Right atrium auricular region (tissue), 2 donors: Measurements from ENCODE around the gene GMDS. TPM values are rescaled to one million over a fixed set of nuclear protein-coding genes. Genes with fewer than 3 reads are reported as not detected.

ENCODE experiments used
- DNase-seq: peaks from one replicate; pipeline ENCODE4 v3.0.0-alpha.2; 2019; ENCODE audit warnings: low spot score
- H3K27ac ChIP-seq, 2 donors: fragments of 200-600 bp; sonication (generic); 1 replicate in 1 of 2; 2 replicates in 1 of 2; pipeline ENCODE4 v1.5.1; 2016 to 2019
- H3K27me3 ChIP-seq, 2 donors: fragments of 200-600 bp; sonication (generic); one replicate each; pipeline versions ENCODE4 v1.5.1 to v1.6.0; 2017 to 2019
- H3K36me3 ChIP-seq: fragments of 200-600 bp; sonication (generic); one replicate; pipeline ENCODE4 v1.5.1; 2016
- H3K4me1 ChIP-seq, 2 donors: fragments of 200-600 bp; sonication (generic); one replicate each; pipeline versions ENCODE4 v1.5.1 to v1.6.0; 2017 to 2019
- H3K4me3 ChIP-seq, 2 donors: fragments of 200-600 bp; sonication (generic); 1 replicate in 1 of 2; 2 replicates in 1 of 2; pipeline ENCODE4 v1.5.1; 2017 to 2019; ENCODE audit warnings: mild to moderate bottlenecking in 1 of 2, moderate library complexity in 1 of 2
- H3K9me3 ChIP-seq, 2 donors: fragments of 200-600 bp; sonication (generic); one replicate each; pipeline ENCODE4 v1.5.1; 2019
- total RNA-seq, 2 donors: library from RNA; depleted of rRNA; stranded (reverse); fragments of >200 nt; gene quantifications; one replicate each; pipeline ENCODE4 v1.1.0, GENCODE V29; 2016
- TF ChIP-seq, protein P1 (sequence below), 2 donors: fragments of 200-600 bp; sonication (generic); IDR thresholded peaks; one replicate each; pipeline ENCODE4 v1.5.1; 2019; ENCODE audit warnings: antibody characterized with exemption in 2 of 2

The GMDS gene
- total RNA-seq, 2 donors from 2014 or later: 11.1 to 11.8 TPM

DNA sequence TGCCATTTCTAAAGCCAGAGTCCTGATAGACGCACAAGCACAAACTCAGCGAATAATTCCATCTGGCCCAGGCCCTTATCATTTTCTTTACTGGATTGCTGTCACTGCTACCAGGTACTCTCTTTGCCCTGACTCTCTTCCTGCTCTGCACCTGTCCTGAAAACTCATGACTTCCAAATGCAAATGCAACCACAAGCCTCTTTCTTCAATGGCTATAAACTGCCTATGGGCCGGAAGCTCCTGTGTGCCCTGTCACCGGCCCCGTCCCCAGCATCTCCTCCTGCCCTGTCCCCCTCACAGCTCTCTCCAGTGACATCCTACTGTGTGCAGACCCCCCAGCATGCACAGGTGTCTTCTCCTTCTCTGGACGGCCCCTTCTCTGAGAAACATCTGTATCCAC, 302.6 kb downstream of the GMDS start:
- TF ChIP-seq, protein P1, sequence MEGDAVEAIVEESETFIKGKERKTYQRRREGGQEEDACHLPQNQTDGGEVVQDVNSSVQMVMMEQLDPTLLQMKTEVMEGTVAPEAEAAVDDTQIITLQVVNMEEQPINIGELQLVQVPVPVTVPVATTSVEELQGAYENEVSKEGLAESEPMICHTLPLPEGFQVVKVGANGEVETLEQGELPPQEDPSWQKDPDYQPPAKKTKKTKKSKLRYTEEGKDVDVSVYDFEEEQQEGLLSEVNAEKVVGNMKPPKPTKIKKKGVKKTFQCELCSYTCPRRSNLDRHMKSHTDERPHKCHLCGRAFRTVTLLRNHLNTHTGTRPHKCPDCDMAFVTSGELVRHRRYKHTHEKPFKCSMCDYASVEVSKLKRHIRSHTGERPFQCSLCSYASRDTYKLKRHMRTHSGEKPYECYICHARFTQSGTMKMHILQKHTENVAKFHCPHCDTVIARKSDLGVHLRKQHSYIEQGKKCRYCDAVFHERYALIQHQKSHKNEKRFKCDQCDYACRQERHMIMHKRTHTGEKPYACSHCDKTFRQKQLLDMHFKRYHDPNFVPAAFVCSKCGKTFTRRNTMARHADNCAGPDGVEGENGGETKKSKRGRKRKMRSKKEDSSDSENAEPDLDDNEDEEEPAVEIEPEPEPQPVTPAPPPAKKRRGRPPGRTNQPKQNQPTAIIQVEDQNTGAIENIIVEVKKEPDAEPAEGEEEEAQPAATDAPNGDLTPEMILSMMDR (IDR thresholded peaks at IDR 0.05): no peak
- H3K36me3 ChIP-seq: no peaks in the 10 kb centered on the region
- no peak overlapping the region for H3K27ac ChIP-seq
- H3K9me3 ChIP-seq: no peaks in the 10 kb centered on the region
- no peaks in the 10 kb centered on the region for H3K4me1 ChIP-seq
- no peak overlapping the region for H3K4me3 ChIP-seq
- no peak for DNase-seq
- no peaks in the 10 kb centered on the region for H3K27me3 ChIP-seq

DNA sequence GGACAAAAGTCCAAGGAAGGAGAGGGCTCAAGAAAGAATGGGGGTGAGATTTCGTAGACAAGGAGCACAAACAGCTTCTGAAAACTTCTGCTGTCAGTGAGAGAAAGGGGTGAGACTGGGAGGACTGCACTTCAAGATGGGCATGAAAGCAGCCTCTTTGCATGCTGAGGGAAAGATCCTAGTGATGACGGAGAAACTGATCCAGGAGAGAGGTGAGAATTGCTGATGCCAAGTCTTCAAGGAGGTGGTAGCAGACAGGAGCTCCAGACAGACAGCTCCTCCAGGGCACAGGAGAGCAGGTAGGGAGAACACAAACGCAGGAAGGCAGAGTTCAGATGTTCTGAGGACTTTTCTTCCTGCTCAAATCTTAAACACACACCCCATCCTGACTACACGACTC, 303.9 kb downstream of the GMDS start:
- TF ChIP-seq, protein P1 (IDR thresholded peaks at IDR 0.05): no peak
- no peak overlapping the region for H3K27ac ChIP-seq
- no peak overlapping the region for H3K4me3 ChIP-seq
- H3K27me3 ChIP-seq: no peaks in the 10 kb centered on the region
- no peaks in the 10 kb centered on the region for H3K9me3 ChIP-seq
- no peaks in the 10 kb centered on the region for H3K4me1 ChIP-seq
- no peak for DNase-seq
- H3K36me3 ChIP-seq: no peaks in the 10 kb centered on the region

DNA sequence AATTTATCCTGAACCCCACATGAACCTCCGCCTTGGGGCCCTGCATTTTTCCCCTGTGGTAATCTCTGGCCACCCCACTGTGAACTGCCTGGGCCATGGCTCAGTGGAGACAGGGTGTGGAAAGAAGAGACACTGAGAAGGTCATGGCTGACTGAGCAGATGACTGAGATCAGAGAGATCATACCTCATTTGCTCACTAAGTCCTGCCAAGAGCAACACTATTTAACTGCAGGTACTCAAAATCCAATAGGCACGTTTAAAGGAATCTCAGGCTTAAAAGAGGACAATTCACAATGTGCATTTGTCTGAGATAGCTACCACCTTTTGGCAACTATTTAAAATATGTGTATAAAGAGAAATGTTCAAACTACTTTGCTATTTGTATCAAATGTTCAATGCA, 305.0 kb downstream of the GMDS start:
- TF ChIP-seq, protein P1 (IDR thresholded peaks at IDR 0.05): no peak

DNA sequence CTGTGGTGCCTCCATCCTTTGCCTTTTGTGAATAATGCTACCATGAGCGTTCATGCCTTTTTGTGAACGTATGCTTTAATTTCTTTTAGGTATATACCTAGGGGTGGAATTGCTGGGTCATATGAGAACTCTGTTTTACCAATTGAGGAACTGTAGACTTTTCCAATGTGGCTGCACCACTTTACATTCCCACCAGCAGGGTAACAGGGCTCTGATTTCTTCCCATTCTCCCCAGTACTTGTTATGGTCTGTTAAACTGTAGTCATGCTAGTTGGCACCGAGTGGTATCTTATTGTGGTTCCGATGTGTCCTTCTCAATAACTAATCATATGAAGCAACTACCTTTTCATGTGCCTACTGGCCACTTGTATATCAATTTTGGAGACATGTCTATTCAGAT, 312.1 kb downstream of the GMDS start:
- Histone ChIP-seq H3K27ac (no peak overlapping the region), H3K36me3 (no peaks in the 10 kb centered on the region), H3K9me3 (peaks cover 0 to 4% of the 10 kb centered on the region in 2 donors), H3K27me3 (no peaks in the 10 kb centered on the region), H3K4me3 (no peak overlapping the region), H3K4me1 (no peaks in the 10 kb centered on the region)
- TF ChIP-seq, protein P1 (IDR thresholded peaks at IDR 0.05): no peak
- no peak for DNase-seq

More for the DNA sequence above, 305.0 kb downstream of the GMDS start:
- Histone ChIP-seq H3K4me3 (no peak overlapping the region), H3K27me3 (no peaks in the 10 kb centered on the region), H3K27ac (no peak overlapping the region), H3K36me3 (no peaks in the 10 kb centered on the region), H3K4me1 (no peaks in the 10 kb centered on the region), H3K9me3 (no peaks in the 10 kb centered on the region)
- no peak for DNase-seq

DNA sequence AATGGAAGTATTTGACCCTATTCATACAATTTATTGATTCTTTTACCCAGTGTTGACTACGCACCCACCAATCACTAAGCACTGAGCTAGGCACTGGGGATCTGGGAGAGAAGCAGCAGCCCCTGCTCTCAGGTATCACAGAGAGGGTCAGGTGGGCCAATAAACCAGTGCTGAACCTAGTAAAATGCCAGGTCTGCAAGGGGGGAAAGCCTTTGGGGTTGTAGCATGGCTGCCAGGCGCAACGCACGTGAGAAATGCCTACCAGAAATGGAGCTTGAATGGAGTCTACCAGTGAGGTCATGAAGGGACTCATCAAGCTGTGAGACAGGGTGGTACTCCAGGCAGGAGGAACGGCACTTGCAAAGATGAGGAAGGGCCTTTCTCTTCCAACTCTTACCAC, 313.6 kb downstream of the GMDS start:
- Histone ChIP-seq H3K4me3 (no peak overlapping the region), H3K27ac (no peak overlapping the region), H3K36me3 (no peaks in the 10 kb centered on the region), H3K4me1 (no peaks in the 10 kb centered on the region), H3K27me3 (no peaks in the 10 kb centered on the region), H3K9me3 (peaks cover 0 to 4% of the 10 kb centered on the region in 2 donors)
- no peak for DNase-seq
- TF ChIP-seq, protein P1 (IDR thresholded peaks at IDR 0.05): no peak

DNA sequence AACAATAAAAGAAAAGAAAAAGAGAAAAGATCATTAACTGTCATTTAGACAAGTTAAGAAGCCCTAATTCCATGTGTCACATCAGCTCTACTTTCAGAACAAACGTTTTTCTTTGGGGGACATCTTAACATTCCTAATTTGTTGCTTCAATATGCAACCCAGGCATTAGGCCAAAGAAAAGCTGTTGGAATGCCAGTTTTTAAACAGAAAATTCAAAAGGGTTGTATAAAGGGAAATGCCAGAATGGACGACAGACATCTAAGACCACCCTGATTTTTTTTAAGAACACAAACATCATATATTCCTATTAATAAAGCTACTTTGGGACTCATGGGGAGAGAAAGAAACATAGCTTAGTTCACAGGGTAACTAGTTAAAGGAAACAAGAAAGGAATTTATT, 315.0 kb downstream of the GMDS start:
- no peaks in the 10 kb centered on the region for H3K27me3 ChIP-seq
- H3K4me3 ChIP-seq: no peak overlapping the region
- H3K36me3 ChIP-seq: no peaks in the 10 kb centered on the region
- TF ChIP-seq, protein P1 (IDR thresholded peaks at IDR 0.05): no peak
- H3K27ac ChIP-seq: no peak overlapping the region
- DNase-seq: no peak
- H3K9me3 ChIP-seq: peaks cover 0 to 4% of the 10 kb centered on the region in 2 donors
- no peaks in the 10 kb centered on the region for H3K4me1 ChIP-seq
